Coronary artery (tissue), 2 donors: ENCODE results near the gene INF2.

Experiments
- DNase-seq: peaks from one replicate; pipeline ENCODE4 v3.0.0-alpha.2; 2017; ENCODE audit warnings: low spot score
- H3K27ac ChIP-seq, 2 donors: fragments of 200-600 bp; sonication (generic); one replicate each; pipeline ENCODE4 v1.5.1; 2016 to 2019
- H3K4me3 ChIP-seq: fragments of 200-600 bp; sonication (generic); 2 replicates; pipeline ENCODE4 v1.5.1; 2016; ENCODE audit warnings: mild to moderate bottlenecking, moderate library complexity
- CTCF ChIP-seq: fragments of 200-600 bp; sonication (generic); IDR thresholded peaks from one replicate; pipeline ENCODE4 v1.5.1; 2019; ENCODE audit warnings: antibody characterized with exemption

The INF2 gene

GRCh38 chr14:104758981-104759969, 69.9 kb downstream of the INF2 start:
- TF ChIP-seq CTCF: no peak
- Histone ChIP-seq H3K27ac (no peak overlapping the region), H3K4me3 (no peak overlapping the region)
- no peak for DNase-seq

- H3K4me3 ChIP-seq: no peak overlapping the region
- H3K27ac ChIP-seq: no peak overlapping the region
- DNase-seq: no peak
- TF ChIP-seq CTCF: no peak
Measured at GRCh38 chr14:104765517-104765916, 76.1 kb downstream of the INF2 start.

- no peak for TF ChIP-seq CTCF
- no peak for DNase-seq
- Histone ChIP-seq H3K4me3 (no peak overlapping the region), H3K27ac (no peak overlapping the region)
Measured at GRCh38 chr14:104766256-104766862, 76.9 kb downstream of the INF2 start.

- no peak overlapping the region for H3K4me3 ChIP-seq
- no peak for DNase-seq
- TF ChIP-seq CTCF: no peak
- no peak overlapping the region for H3K27ac ChIP-seq
Measured at GRCh38 chr14:104766863-104767633, 77.6 kb downstream of the INF2 start.

GRCh38 chr14:104767634-104767918, 78.2 kb downstream of the INF2 start:
- TF ChIP-seq CTCF: no peak
- Histone ChIP-seq H3K27ac (no peak overlapping the region), H3K4me3 (no peak overlapping the region)
- no peak for DNase-seq

GRCh38 chr14:104768437-104769323, 79.3 kb downstream of the INF2 start:
- Histone ChIP-seq H3K4me3 (no peak overlapping the region), H3K27ac (peak overlapping the region in 1 of 2 donors; percentile 58)
- DNase-seq: peak; percentile 89
- TF ChIP-seq CTCF: peak; percentile 97
